ENCODE measurements around the gene LRRC8C. TPM values are rescaled to one million over a fixed set of nuclear protein-coding genes. Genes with fewer than 3 reads are reported as not detected.

Gene LRRC8C
- total RNA-seq, 1 donor from 2014 or later, result 12.6 TPM

DNA sequence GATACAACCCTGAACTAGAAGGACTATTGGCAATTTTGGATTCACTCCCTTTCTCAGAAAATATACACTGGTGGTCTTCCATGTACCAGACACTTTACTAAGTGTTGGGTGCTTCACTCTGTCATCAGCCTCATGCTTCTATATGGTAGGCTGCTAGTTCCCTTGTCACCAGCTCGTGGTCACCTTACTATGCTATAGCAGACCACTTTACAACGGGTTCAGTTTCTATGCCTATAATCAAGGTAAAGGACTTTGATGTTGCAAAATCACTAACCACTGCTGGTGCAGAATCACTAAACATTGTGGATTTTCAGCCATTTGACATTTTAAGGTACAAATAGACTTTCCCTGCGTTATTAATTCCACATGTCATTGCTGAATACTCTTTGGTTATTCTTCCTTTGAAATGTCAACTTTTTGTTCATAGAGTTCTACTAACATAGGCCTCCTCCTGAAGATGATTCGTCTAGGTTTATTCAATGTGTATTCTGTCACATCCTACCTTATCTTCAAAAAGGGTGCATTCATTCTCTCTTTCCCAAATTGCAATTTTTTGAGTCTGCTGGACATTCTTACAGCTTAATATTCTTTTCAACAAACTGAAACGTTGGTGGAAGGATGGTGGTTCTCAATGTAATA, 78.3 kb downstream of the LRRC8C start:
- no peaks in the 10 kb centered on the region for H3K9me3 ChIP-seq
- H3K4me1 ChIP-seq, result peaks cover 5% of the 10 kb centered on the region
- TF ChIP-seq, protein P1, sequence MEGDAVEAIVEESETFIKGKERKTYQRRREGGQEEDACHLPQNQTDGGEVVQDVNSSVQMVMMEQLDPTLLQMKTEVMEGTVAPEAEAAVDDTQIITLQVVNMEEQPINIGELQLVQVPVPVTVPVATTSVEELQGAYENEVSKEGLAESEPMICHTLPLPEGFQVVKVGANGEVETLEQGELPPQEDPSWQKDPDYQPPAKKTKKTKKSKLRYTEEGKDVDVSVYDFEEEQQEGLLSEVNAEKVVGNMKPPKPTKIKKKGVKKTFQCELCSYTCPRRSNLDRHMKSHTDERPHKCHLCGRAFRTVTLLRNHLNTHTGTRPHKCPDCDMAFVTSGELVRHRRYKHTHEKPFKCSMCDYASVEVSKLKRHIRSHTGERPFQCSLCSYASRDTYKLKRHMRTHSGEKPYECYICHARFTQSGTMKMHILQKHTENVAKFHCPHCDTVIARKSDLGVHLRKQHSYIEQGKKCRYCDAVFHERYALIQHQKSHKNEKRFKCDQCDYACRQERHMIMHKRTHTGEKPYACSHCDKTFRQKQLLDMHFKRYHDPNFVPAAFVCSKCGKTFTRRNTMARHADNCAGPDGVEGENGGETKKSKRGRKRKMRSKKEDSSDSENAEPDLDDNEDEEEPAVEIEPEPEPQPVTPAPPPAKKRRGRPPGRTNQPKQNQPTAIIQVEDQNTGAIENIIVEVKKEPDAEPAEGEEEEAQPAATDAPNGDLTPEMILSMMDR (IDR thresholded peaks at IDR 0.05), result no peak
- no peaks in the 10 kb centered on the region for H3K27me3 ChIP-seq
- ATAC-seq, result no peak
- peaks cover 11% of the 10 kb centered on the region for H3K36me3 ChIP-seq
- no peak for DNase-seq
- no peak overlapping the region for H3K4me3 ChIP-seq
- intact Hi-C loops (cut with DNase I), result no loop called here
- H3K27ac ChIP-seq, result no peak overlapping the region

DNA sequence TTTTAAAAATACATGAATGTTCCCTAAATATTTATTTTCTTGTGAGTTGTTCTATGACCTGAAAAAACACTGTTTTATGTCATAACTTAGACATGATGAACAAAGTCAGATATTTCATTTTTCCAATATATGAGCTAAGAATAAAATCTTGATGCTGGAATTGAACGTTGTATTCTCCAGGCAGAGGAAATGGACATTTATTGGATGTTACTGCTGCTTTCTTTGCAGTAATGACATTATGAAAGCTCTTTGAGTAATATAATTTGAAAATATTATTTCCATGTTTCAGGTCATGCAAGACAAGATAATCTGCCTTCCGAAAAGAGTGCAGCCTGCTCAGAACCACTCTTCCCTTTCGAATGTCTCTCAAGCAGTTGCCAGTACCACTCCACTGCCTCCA, 79.5 kb downstream of the LRRC8C start:
- H3K4me3 ChIP-seq, result no peak overlapping the region
- no peak overlapping the region for H3K27ac ChIP-seq
- ATAC-seq (no peak), DNase-seq (no peak)
- no peaks in the 10 kb centered on the region for H3K9me3 ChIP-seq
- no peaks in the 10 kb centered on the region for H3K27me3 ChIP-seq
- intact Hi-C loops (cut with DNase I), result no loop called here
- TF ChIP-seq, protein P1 (IDR thresholded peaks at IDR 0.05), result no peak
- peaks cover 5% of the 10 kb centered on the region for H3K4me1 ChIP-seq
- H3K36me3 ChIP-seq, result peaks cover 11% of the 10 kb centered on the region

DNA sequence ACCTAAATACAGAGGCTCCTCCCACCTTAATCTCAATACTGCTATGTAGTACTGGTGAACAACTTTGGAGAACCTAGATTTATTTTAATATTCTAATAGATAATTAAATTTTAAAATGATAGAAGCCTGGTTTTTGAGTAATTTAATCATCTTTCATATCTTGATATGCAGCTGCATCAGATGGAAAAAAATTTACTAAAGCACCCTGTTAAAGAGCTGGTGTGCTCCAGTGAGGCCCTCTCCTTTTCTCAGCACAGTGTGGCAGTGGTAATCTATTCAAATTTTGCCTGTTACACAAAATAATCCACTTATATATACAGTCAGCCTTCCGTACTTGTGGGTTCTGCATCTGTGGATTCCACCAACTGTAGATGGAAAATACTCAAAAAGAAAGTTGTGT, 82.8 kb downstream of the LRRC8C start:
- DNase-seq, result no peak
- no peak overlapping the region for H3K27ac ChIP-seq
- peaks cover 20% of the 10 kb centered on the region for H3K4me1 ChIP-seq
- H3K36me3 ChIP-seq, result peaks cover 11% of the 10 kb centered on the region
- no peak overlapping the region for H3K4me3 ChIP-seq
- TF ChIP-seq, protein P1 (IDR thresholded peaks at IDR 0.05), result no peak
- no peak for ATAC-seq
- intact Hi-C loops (cut with DNase I), result no loop called here
- H3K27me3 ChIP-seq, result no peaks in the 10 kb centered on the region
- no peaks in the 10 kb centered on the region for H3K9me3 ChIP-seq

DNA sequence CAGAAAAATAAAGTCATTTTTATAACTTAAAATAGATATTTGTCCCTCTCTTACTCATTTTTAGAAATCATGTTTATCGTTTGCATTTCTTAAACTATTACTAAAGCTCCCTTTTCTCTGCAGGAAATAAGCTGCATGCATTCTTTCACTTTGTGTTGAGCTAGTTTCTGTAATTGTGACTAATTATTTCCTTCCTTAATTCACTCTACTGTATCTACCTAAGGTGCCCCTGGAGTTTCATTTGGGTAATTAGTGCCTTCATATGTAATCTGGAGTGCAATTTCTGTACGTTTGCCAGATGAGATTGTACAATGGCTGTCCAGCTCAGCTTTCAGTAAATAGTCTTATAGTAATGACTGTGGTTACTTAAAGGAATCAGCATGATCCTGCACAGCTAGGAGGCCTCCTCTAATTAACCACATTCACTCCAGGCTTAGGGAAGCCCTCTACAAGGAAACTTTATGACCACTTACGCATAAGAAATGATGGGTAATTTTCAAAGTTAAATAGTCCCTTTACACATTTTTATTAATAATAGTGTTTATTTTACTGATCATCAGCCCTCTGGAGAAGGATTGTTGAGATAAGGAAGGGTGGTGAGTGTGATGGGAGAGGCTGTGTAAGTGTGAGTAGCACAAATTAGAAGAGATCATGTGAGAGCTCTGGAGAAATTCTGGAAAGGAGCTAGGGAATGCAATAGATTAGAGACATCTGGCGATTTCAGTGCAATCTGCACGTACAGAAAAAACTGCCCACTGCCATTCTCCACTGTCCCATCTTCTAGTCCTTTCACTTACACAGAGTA, 86.8 kb downstream of the LRRC8C start:
- intact Hi-C loops (cut with DNase I), result no loop called here
- peak; percentile 57 for ATAC-seq

DNA sequence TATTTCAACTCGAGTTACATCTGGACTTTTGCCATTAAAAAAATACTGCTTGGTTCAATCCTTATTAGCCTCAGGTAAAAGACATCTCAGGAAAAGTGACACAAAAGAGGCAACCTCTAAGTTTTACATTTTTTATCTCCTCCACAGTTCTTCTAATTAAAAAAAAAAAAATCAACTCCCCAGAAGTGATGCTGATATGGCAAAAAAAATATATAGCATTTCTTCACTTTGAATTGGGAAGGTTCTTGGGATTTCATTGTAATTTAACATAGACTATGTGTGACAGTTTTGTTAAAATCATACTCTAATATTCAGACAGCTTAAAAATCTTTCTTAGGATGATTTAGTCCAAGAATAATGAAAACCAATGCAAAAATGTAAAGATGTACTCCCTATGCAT, 87.9 kb downstream of the LRRC8C start:
- Histone ChIP-seq H3K27me3 (no peaks in the 10 kb centered on the region), H3K4me1 (peaks cover 30% of the 10 kb centered on the region), H3K27ac (no peak overlapping the region), H3K4me3 (no peak overlapping the region), H3K36me3 (no peaks in the 10 kb centered on the region), H3K9me3 (no peaks in the 10 kb centered on the region)
- DNase-seq (no peak), ATAC-seq (no peak)
- intact Hi-C loops (cut with DNase I), result no loop called here
- TF ChIP-seq, protein P1 (IDR thresholded peaks at IDR 0.05), result no peak

More for the DNA sequence above, 86.8 kb downstream of the LRRC8C start:
- TF ChIP-seq, protein P1 (IDR thresholded peaks at IDR 0.05), result no peak
- no peak for DNase-seq
- Histone ChIP-seq H3K4me3 (no peak overlapping the region), H3K36me3 (no peaks in the 10 kb centered on the region), H3K27ac (peak overlapping the region; percentile 7), H3K4me1 (peaks cover 30% of the 10 kb centered on the region), H3K27me3 (no peaks in the 10 kb centered on the region), H3K9me3 (no peaks in the 10 kb centered on the region)

Data from upper lobe of right lung (tissue), 1 donor.